WTC11 (cell line): ENCODE data around the gene BRD4.
"Not testable (repeated sequence)": the region's sequence is repeated elsewhere in the genome, so short reads cannot be mapped to it uniquely, and the experiment has no call there.

ENCODE experiments used
- ATF2 ChIP-seq: sonication (generic); formaldehyde crosslinking; IDR thresholded peaks from 2 replicates; pipeline ENCODE4 v1.8.1; 2022; ENCODE audit warnings: low read depth, missing genetic modification reagents, borderline replicate concordance
- ATF3 ChIP-seq: sonication (generic); formaldehyde crosslinking; conservative IDR thresholded peaks from 2 replicates; pipeline ENCODE4 v1.8.1; 2022; ENCODE audit warnings: mild to moderate bottlenecking, missing genetic modification reagents
- CTCF ChIP-seq: fragments of 200-600 bp; IDR thresholded peaks from 2 replicates; pipeline ENCODE4 v1.8.0; 2022; ENCODE audit warnings: antibody characterized with exemption
- E2F1 ChIP-seq: sonication (generic); formaldehyde crosslinking; IDR thresholded peaks from 2 replicates; pipeline ENCODE4 v1.8.0; 2022; ENCODE audit warnings: mild to moderate bottlenecking, missing genetic modification reagents
- E2F4 ChIP-seq: sonication (generic); formaldehyde crosslinking; IDR thresholded peaks from 2 replicates; pipeline ENCODE4 v1.8.1; 2022; ENCODE audit warnings: low read depth, mild to moderate bottlenecking, moderate library complexity, missing genetic modification reagents, borderline replicate concordance
- ESRRA ChIP-seq: sonication (generic); formaldehyde crosslinking; IDR thresholded peaks from 2 replicates; pipeline ENCODE4 v1.8.1; 2022; ENCODE audit warnings: mild to moderate bottlenecking, missing genetic modification reagents, borderline replicate concordance
- FOXJ3 ChIP-seq: sonication (generic); formaldehyde crosslinking; IDR thresholded peaks from 2 replicates; pipeline ENCODE4 v1.9.0; 2021; ENCODE audit warnings: missing genetic modification reagents, mild to moderate bottlenecking, borderline replicate concordance
- RELA ChIP-seq: sonication (generic); formaldehyde crosslinking; IDR thresholded peaks from 2 replicates; pipeline ENCODE4 v1.8.1; 2022; ENCODE audit warnings: missing genetic modification reagents, mild to moderate bottlenecking, borderline replicate concordance
- ZNF232 ChIP-seq: sonication (generic); formaldehyde crosslinking; IDR thresholded peaks from 2 replicates; pipeline ENCODE4 v1.8.0; 2022; ENCODE audit warnings: mild to moderate bottlenecking, missing genetic modification reagents
- ZNF281 ChIP-seq: sonication (generic); formaldehyde crosslinking; IDR thresholded peaks from 2 replicates; pipeline ENCODE4 v1.8.0; 2023; ENCODE audit warnings: mild to moderate bottlenecking, missing genetic modification reagents
- ZNF512 ChIP-seq: sonication (generic); formaldehyde crosslinking; IDR thresholded peaks from 2 replicates; pipeline ENCODE4 v1.8.1; 2022; ENCODE audit warnings: missing genetic modification reagents, borderline replicate concordance

GRCh38 chr19:15363791-15364190 is 31.5 kb upstream of the BRD4 start:
- TF ChIP-seq ZNF281 (CRISPR knock-in tag); E2F1 (CRISPR knock-in tag); ATF3 (CRISPR knock-in tag); FOXJ3 (CRISPR knock-in tag); ZNF512; RELA (CRISPR knock-in tag); CTCF; ZNF232 (CRISPR knock-in tag); E2F4 (CRISPR knock-in tag); ESRRA; ATF2: not testable (repeated sequence)
